ENCODE data around the gene HLA-DMA. TPM values are rescaled to one million over a fixed set of nuclear protein-coding genes. Genes with fewer than 3 reads are reported as not detected.
A peak's percentile ranks its signal among the peaks of the same experiment; 100 is the strongest.

Gene HLA-DMA
- total and polyA plus RNA-seq, 2 of the 13 experiments (the other 11 are each of a cell fraction or from before 2014, with no cell fraction given): 0.70 to 0.71 TPM

DNA sequence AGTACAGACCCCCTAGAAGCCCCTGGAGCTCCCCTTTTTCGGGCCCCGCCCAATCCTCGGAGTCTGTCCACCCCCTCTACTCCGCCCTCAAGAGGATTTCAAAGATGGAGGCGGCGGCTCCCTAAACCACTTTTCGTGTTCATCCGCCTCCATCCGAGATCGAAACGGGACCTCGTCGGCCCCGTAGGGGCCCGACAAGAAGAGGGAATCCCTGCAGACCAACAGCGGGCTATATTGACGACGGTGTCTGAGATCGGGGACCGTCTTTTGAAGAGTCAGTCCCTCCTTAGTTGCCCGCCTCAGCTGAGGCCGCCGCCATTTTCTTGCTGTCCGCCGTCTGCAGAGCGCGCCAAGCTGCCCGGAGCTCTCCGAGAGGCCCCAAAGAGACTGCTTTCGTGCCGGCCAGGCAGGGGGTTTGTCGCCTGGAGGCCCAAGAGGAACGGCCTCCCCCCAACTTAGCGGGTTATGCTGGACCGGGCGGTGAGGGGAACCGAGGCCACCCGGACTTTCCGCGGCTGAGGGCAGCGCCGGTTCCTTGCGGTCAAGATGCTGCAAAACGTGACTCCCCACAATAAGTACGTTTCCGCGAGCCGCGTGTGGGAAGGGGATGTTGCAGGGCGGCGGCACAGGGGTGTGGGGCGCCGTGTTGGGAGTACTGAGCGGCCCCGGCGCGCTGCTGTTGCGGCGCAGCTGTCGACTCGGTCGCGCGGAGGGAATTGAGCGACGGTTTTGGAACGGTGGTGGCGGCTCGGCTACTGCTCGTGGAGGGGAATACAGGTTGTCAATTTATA lies 19.7 kb upstream of the HLA-DMA start (continued):
- TF ChIP-seq, protein P1, sequence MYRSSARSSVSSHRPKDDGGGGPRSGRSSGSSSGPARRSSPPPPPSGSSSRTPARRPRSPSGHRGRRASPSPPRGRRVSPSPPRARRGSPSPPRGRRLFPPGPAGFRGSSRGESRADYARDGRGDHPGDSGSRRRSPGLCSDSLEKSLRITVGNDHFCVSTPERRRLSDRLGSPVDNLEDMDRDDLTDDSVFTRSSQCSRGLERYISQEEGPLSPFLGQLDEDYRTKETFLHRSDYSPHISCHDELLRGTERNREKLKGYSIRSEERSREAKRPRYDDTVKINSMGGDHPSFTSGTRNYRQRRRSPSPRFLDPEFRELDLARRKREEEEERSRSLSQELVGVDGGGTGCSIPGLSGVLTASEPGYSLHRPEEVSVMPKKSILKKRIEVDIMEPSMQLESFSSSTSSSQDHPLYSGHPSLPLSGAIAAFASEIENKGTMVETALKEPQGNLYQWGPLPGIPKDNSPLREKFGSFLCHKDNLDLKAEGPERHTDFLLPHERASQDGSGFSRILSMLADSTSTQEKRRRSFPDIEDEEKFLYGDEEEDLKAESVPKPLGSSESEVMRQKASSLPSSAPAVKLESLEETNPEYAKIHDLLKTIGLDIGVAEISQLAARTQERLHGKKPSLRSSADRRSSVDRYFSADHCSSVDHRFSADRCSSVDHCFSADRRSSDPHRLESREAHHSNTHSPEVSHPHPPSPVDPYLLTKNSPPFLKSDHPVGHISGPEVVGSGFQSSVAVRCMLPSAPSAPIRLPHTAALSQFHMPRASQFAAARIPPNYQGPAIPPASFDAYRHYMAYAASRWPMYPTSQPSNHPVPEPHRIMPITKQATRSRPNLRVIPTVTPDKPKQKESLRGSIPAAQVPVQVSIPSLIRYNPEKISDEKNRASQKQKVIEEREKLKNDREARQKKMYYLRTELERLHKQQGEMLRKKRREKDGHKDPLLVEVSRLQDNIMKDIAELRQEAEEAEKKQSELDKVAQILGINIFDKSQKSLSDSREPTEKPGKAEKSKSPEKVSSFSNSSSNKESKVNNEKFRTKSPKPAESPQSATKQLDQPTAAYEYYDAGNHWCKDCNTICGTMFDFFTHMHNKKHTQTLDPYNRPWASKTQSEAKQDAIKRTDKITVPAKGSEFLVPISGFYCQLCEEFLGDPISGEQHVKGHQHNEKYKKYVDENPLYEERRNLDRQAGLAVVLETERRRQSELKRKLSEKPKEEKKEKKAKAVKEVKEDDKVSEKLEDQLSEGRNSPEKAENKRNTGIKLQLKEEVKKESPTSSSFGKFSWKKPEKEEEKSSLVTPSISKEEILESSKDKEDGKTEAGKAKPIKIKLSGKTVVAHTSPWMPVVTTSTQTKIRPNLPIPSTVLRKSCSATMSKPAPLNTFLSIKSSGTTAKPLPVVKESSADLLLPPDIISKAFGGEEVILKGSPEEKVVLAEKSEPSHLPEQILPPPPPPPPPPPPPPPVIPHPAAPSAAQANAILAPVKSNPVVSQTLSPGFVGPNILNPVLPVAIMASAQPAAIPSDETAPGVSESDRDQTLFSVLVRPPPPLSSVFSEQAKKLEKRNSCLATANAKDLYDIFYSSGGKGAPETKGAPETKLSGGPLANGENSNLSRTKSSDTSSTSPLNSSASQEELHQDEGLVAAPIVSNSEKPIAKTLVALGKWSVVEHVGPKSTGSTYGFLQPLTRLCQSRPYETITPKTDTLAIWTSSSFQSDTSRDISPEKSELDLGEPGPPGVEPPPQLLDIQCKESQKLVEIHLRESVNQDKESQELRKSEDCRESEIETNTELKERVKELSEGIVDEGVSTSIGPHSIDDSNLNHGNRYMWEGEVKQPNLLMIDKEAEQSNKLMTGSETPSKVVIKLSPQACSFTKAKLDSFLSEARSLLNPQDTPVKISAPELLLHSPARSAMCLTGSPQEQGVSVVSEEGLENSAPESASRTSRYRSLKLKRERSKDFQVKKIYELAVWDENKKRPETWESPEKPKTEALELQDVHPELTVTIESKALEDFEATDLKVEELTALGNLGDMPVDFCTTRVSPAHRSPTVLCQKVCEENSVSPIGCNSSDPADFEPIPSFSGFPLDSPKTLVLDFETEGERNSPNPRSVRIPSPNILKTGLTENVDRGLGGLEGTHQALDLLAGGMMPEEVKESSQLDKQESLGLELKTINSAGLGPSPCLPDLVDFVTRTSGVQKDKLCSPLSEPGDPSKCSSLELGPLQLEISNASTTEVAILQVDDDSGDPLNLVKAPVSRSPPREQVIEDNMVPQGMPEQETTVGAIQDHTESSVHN (CRISPR knock-in tag; IDR thresholded peaks at IDR 0.05): no peak
- TF ChIP-seq PHB2 (IDR thresholded peaks at IDR 0.05; ENCODE audit: partially characterized antibody) (no peak), REL (CRISPR knock-in tag; conservative IDR thresholded peaks at IDR 0.05) (peak; percentile 94), ZNF556 (CRISPR knock-in tag; IDR thresholded peaks at IDR 0.05; ENCODE audit: borderline replicate concordance) (no peak), CEBPG (CRISPR knock-in tag; IDR thresholded peaks at IDR 0.05) (no peak), MAFF (IDR thresholded peaks at IDR 0.05; ENCODE audit: low read depth, low read length) (no peak), ZNF773 (CRISPR knock-in tag; IDR thresholded peaks at IDR 0.05; ENCODE audit: borderline replicate concordance) (peak; percentile 22; the same call in 1 of the 2 replicates), SP140L (CRISPR knock-in tag; IDR thresholded peaks at IDR 0.05; ENCODE audit: borderline replicate concordance) (no peak)
- TF ChIP-seq, protein P2, sequence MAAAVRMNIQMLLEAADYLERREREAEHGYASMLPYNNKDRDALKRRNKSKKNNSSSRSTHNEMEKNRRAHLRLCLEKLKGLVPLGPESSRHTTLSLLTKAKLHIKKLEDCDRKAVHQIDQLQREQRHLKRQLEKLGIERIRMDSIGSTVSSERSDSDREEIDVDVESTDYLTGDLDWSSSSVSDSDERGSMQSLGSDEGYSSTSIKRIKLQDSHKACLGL (CRISPR knock-in tag; IDR thresholded peaks at IDR 0.05): no peak; the same call in 1 of the 2 replicates
- TF ChIP-seq, protein P3, sequence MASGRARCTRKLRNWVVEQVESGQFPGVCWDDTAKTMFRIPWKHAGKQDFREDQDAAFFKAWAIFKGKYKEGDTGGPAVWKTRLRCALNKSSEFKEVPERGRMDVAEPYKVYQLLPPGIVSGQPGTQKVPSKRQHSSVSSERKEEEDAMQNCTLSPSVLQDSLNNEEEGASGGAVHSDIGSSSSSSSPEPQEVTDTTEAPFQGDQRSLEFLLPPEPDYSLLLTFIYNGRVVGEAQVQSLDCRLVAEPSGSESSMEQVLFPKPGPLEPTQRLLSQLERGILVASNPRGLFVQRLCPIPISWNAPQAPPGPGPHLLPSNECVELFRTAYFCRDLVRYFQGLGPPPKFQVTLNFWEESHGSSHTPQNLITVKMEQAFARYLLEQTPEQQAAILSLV (CRISPR knock-in tag; IDR thresholded peaks at IDR 0.05; ENCODE audit: borderline replicate concordance): 0 out of 2 replicates have a peak, but pooled peaks have one; percentile 23
- TF ChIP-seq, protein P4, sequence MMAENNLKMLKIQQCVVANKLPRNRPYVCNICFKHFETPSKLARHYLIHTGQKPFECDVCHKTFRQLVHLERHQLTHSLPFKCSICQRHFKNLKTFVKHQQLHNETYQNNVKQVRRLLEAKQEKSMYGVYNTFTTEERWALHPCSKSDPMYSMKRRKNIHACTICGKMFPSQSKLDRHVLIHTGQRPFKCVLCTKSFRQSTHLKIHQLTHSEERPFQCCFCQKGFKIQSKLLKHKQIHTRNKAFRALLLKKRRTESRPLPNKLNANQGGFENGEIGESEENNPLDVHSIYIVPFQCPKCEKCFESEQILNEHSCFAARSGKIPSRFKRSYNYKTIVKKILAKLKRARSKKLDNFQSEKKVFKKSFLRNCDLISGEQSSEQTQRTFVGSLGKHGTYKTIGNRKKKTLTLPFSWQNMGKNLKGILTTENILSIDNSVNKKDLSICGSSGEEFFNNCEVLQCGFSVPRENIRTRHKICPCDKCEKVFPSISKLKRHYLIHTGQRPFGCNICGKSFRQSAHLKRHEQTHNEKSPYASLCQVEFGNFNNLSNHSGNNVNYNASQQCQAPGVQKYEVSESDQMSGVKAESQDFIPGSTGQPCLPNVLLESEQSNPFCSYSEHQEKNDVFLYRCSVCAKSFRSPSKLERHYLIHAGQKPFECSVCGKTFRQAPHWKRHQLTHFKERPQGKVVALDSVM (CRISPR knock-in tag; IDR thresholded peaks at IDR 0.05): no peak
- TF ChIP-seq, protein P5, sequence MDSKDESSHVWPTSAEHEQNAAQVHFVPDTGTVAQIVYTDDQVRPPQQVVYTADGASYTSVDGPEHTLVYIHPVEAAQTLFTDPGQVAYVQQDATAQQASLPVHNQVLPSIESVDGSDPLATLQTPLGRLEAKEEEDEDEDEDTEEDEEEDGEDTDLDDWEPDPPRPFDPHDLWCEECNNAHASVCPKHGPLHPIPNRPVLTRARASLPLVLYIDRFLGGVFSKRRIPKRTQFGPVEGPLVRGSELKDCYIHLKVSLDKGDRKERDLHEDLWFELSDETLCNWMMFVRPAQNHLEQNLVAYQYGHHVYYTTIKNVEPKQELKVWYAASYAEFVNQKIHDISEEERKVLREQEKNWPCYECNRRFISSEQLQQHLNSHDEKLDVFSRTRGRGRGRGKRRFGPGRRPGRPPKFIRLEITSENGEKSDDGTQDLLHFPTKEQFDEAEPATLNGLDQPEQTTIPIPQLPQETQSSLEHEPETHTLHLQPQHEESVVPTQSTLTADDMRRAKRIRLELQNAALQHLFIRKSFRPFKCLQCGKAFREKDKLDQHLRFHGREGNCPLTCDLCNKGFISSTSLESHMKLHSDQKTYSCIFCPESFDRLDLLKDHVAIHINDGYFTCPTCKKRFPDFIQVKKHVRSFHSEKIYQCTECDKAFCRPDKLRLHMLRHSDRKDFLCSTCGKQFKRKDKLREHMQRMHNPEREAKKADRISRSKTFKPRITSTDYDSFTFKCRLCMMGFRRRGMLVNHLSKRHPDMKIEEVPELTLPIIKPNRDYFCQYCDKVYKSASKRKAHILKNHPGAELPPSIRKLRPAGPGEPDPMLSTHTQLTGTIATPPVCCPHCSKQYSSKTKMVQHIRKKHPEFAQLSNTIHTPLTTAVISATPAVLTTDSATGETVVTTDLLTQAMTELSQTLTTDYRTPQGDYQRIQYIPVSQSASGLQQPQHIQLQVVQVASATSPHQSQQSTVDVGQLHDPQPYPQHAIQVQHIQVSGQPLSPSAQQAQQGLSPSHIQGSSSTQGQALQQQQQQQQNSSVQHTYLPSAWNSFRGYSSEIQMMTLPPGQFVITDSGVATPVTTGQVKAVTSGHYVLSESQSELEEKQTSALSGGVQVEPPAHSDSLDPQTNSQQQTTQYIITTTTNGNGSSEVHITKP (CRISPR knock-in tag; IDR thresholded peaks at IDR 0.05; ENCODE audit: low read depth): no peak
